ENCODE measurements around the gene OXNAD1.

OXNAD1 gene

GRCh38 chr3:16315623-16316022 lies 50.6 kb downstream of the OXNAD1 start:
- no peak overlapping the region for H3K4ac ChIP-seq (ENCODE audit: low read length)
- H2BK120ac ChIP-seq (ENCODE audit: low read depth, low read length) = no peak overlapping the region
- H2BK15ac ChIP-seq (ENCODE audit: low read length) = no peak overlapping the region
- no peak for DNase-seq (ENCODE audit: low spot score)
- H3K79me1 ChIP-seq (ENCODE audit: low read depth, low read length) = no peaks in the 10 kb centered on the region
- no peak overlapping the region for H3K27ac ChIP-seq (replicated peaks; ENCODE audit: low read length)
- no peak overlapping the region for H2BK12ac ChIP-seq (ENCODE audit: low read length)
- H3K9ac ChIP-seq (ENCODE audit: low read depth, low read length, poor library complexity) = no peak overlapping the region
- no peak overlapping the region for H2BK5ac ChIP-seq (ENCODE audit: low read length)
- no CpG with 5 or more reads among the region's 7 CpGs for WGBS, 2 donors (ENCODE audit: extremely low coverage in 2 of 2, insufficient read length in 2 of 2, insufficient replicate concordance in 1 of 2)
- H3K27me3 ChIP-seq (ENCODE audit: control insufficient read depth in 3 of 3, insufficient read depth in 3 of 3, low read depth in 1 of 3, low read length in 3 of 3) = no peaks in the 10 kb centered on the region
- peaks cover 6 to 60% of the 10 kb centered on the region in 2 donors for H3K36me3 ChIP-seq (replicated peaks in 1 of 2; ENCODE audit: control insufficient read depth in 2 of 2, insufficient read depth in 2 of 2, low read length in 2 of 2)
- no peak overlapping the region for H3K4me2 ChIP-seq (ENCODE audit: insufficient read depth, low read length, poor library complexity, severe bottlenecking)
- no peak overlapping the region for H3K18ac ChIP-seq (ENCODE audit: low read length)
- H4K91ac ChIP-seq (ENCODE audit: low read depth, low read length, poor library complexity) = no peak overlapping the region
- no peak overlapping the region for H3K14ac ChIP-seq (ENCODE audit: low read length)
- peaks cover 0 to 3% of the 10 kb centered on the region in 2 donors for H3K4me1 ChIP-seq (ENCODE audit: control insufficient read depth in 2 of 2, insufficient read depth in 1 of 2, low read depth in 1 of 2, low read length in 2 of 2)
- no peak overlapping the region for H2AFZ ChIP-seq (ENCODE audit: low read length)
- H2AK5ac ChIP-seq (ENCODE audit: low read depth, low read length) = no peak overlapping the region
- no peak overlapping the region for H3K4me3 ChIP-seq (ENCODE audit: low read length in 2 of 2)
- no peak overlapping the region for H3K23ac ChIP-seq (ENCODE audit: low read depth, low read length, poor library complexity)
- H4K8ac ChIP-seq (ENCODE audit: low read depth, low read length) = no peak overlapping the region
- H3K9me3 ChIP-seq (replicated peaks in 1 of 2; ENCODE audit: control insufficient read depth in 2 of 2, insufficient read depth in 1 of 2, low read depth in 1 of 2, low read length in 2 of 2) = no peaks in the 10 kb centered on the region

DNA sequence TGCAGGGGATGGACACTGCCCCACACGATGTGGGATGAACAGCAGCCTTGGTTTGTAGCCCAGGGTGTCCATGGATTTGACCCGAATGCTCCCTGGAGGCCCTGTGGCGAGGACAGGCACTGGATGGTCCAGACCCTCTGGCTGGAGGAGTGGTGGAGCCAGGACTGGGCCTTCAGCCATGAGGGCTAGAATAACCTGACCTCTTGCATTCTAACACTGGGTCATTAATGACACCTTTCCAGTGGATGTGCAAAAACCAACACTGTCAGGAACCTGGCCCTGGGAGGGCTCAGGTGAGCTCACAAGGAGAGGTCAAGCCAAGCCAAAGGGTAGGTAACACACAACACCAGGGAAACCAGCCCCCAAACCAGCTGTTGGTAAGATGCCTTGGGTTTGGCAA lies 51.4 kb downstream of the OXNAD1 start:
- Histone ChIP-seq H3K4me1 (ENCODE audit: control insufficient read depth in 2 of 2, insufficient read depth in 1 of 2, low read depth in 1 of 2, low read length in 2 of 2) (peaks cover 0 to 3% of the 10 kb centered on the region in 2 donors), H3K4me2 (ENCODE audit: insufficient read depth, low read length, poor library complexity, severe bottlenecking) (no peak overlapping the region), H4K91ac (ENCODE audit: low read depth, low read length, poor library complexity) (no peak overlapping the region), H3K27ac (replicated peaks; ENCODE audit: low read length) (no peak overlapping the region), H3K14ac (ENCODE audit: low read length) (no peak overlapping the region), H2BK120ac (ENCODE audit: low read depth, low read length) (no peak overlapping the region), H4K8ac (ENCODE audit: low read depth, low read length) (no peak overlapping the region), H3K79me1 (ENCODE audit: low read depth, low read length) (no peaks in the 10 kb centered on the region), H3K23ac (ENCODE audit: low read depth, low read length, poor library complexity) (no peak overlapping the region), H2AFZ (ENCODE audit: low read length) (no peak overlapping the region), H3K36me3 (replicated peaks in 1 of 2; ENCODE audit: control insufficient read depth in 2 of 2, insufficient read depth in 2 of 2, low read length in 2 of 2) (peaks cover 6 to 60% of the 10 kb centered on the region in 2 donors), H3K18ac (ENCODE audit: low read length) (no peak overlapping the region), H3K4ac (ENCODE audit: low read length) (no peak overlapping the region), H3K9ac (ENCODE audit: low read depth, low read length, poor library complexity) (no peak overlapping the region), H2BK15ac (ENCODE audit: low read length) (no peak overlapping the region), H3K4me3 (ENCODE audit: low read length in 2 of 2) (no peak overlapping the region), H3K9me3 (replicated peaks in 1 of 2; ENCODE audit: control insufficient read depth in 2 of 2, insufficient read depth in 1 of 2, low read depth in 1 of 2, low read length in 2 of 2) (no peaks in the 10 kb centered on the region), H2BK12ac (ENCODE audit: low read length) (no peak overlapping the region), H2AK5ac (ENCODE audit: low read depth, low read length) (no peak overlapping the region), H3K27me3 (ENCODE audit: control insufficient read depth in 3 of 3, insufficient read depth in 3 of 3, low read depth in 1 of 3, low read length in 3 of 3) (no peaks in the 10 kb centered on the region), H2BK5ac (ENCODE audit: low read length) (no peak overlapping the region)
- DNase-seq (ENCODE audit: low spot score) = no peak
- no CpG with 5 or more reads among the region's 3 CpGs for WGBS, 2 donors (ENCODE audit: extremely low coverage in 2 of 2, insufficient read length in 2 of 2, insufficient replicate concordance in 1 of 2)

GRCh38 chr3:16316847-16317560 lies 52.0 kb downstream of the OXNAD1 start:
- H3K36me3 ChIP-seq (replicated peaks in 1 of 2; ENCODE audit: control insufficient read depth in 2 of 2, insufficient read depth in 2 of 2, low read length in 2 of 2) = peaks cover 2 to 61% of the 10 kb centered on the region in 2 donors
- WGBS, 2 donors (ENCODE audit: extremely low coverage in 2 of 2, insufficient read length in 2 of 2, insufficient replicate concordance in 1 of 2) = no CpG with 5 or more reads among the region's 5 CpGs
- no peak overlapping the region for H3K14ac ChIP-seq (ENCODE audit: low read length)

GRCh38 chr3:16317561-16317945 lies 52.5 kb downstream of the OXNAD1 start:
- Histone ChIP-seq H3K4ac (ENCODE audit: low read length) (no peak overlapping the region), H3K27me3 (ENCODE audit: control insufficient read depth in 3 of 3, insufficient read depth in 3 of 3, low read depth in 1 of 3, low read length in 3 of 3) (no peaks in the 10 kb centered on the region), H2BK12ac (ENCODE audit: low read length) (no peak overlapping the region), H3K4me3 (ENCODE audit: low read length in 2 of 2) (no peak overlapping the region), H2BK5ac (ENCODE audit: low read length) (no peak overlapping the region), H3K9me3 (replicated peaks in 1 of 2; ENCODE audit: control insufficient read depth in 2 of 2, insufficient read depth in 1 of 2, low read depth in 1 of 2, low read length in 2 of 2) (no peaks in the 10 kb centered on the region), H4K91ac (ENCODE audit: low read depth, low read length, poor library complexity) (no peak overlapping the region), H3K14ac (ENCODE audit: low read length) (no peak overlapping the region), H3K18ac (ENCODE audit: low read length) (no peak overlapping the region), H3K79me1 (ENCODE audit: low read depth, low read length) (no peaks in the 10 kb centered on the region), H2BK15ac (ENCODE audit: low read length) (no peak overlapping the region), H3K4me2 (ENCODE audit: insufficient read depth, low read length, poor library complexity, severe bottlenecking) (no peak overlapping the region), H4K8ac (ENCODE audit: low read depth, low read length) (no peak overlapping the region), H2AFZ (ENCODE audit: low read length) (no peak overlapping the region), H3K23ac (ENCODE audit: low read depth, low read length, poor library complexity) (no peak overlapping the region), H2AK5ac (ENCODE audit: low read depth, low read length) (no peak overlapping the region), H2BK120ac (ENCODE audit: low read depth, low read length) (no peak overlapping the region), H3K9ac (ENCODE audit: low read depth, low read length, poor library complexity) (no peak overlapping the region), H3K27ac (replicated peaks; ENCODE audit: low read length) (no peak overlapping the region), H3K4me1 (ENCODE audit: control insufficient read depth in 2 of 2, insufficient read depth in 1 of 2, low read depth in 1 of 2, low read length in 2 of 2) (no peaks in the 10 kb centered on the region), H3K36me3 (replicated peaks in 1 of 2; ENCODE audit: control insufficient read depth in 2 of 2, insufficient read depth in 2 of 2, low read length in 2 of 2) (peaks cover 4 to 59% of the 10 kb centered on the region in 2 donors)
- no CpG with 5 or more reads among the region's 6 CpGs for WGBS, 2 donors (ENCODE audit: extremely low coverage in 2 of 2, insufficient read length in 2 of 2, insufficient replicate concordance in 1 of 2)
- DNase-seq (ENCODE audit: low spot score) = no peak

More at GRCh38 chr3:16316847-16317560, 52.0 kb downstream of the OXNAD1 start:
- no peak for DNase-seq (ENCODE audit: low spot score)
- Histone ChIP-seq H3K9me3 (replicated peaks in 1 of 2; ENCODE audit: control insufficient read depth in 2 of 2, insufficient read depth in 1 of 2, low read depth in 1 of 2, low read length in 2 of 2) (no peaks in the 10 kb centered on the region), H3K27ac (replicated peaks; ENCODE audit: low read length) (no peak overlapping the region), H3K23ac (ENCODE audit: low read depth, low read length, poor library complexity) (no peak overlapping the region), H3K4me1 (ENCODE audit: control insufficient read depth in 2 of 2, insufficient read depth in 1 of 2, low read depth in 1 of 2, low read length in 2 of 2) (peaks cover 0 to under 1% of the 10 kb centered on the region in 2 donors), H3K4me2 (ENCODE audit: insufficient read depth, low read length, poor library complexity, severe bottlenecking) (no peak overlapping the region), H2BK12ac (ENCODE audit: low read length) (no peak overlapping the region), H2BK120ac (ENCODE audit: low read depth, low read length) (no peak overlapping the region), H3K79me1 (ENCODE audit: low read depth, low read length) (no peaks in the 10 kb centered on the region), H2BK5ac (ENCODE audit: low read length) (no peak overlapping the region), H2AK5ac (ENCODE audit: low read depth, low read length) (no peak overlapping the region), H3K18ac (ENCODE audit: low read length) (no peak overlapping the region), H3K9ac (ENCODE audit: low read depth, low read length, poor library complexity) (no peak overlapping the region), H2AFZ (ENCODE audit: low read length) (no peak overlapping the region), H4K8ac (ENCODE audit: low read depth, low read length) (no peak overlapping the region), H2BK15ac (ENCODE audit: low read length) (no peak overlapping the region), H4K91ac (ENCODE audit: low read depth, low read length, poor library complexity) (no peak overlapping the region), H3K27me3 (ENCODE audit: control insufficient read depth in 3 of 3, insufficient read depth in 3 of 3, low read depth in 1 of 3, low read length in 3 of 3) (no peaks in the 10 kb centered on the region), H3K4me3 (ENCODE audit: low read length in 2 of 2) (no peak overlapping the region), H3K4ac (ENCODE audit: low read length) (no peak overlapping the region)
